ENCODE data around the gene RBL2.

Gene RBL2

GRCh38 chr16:53476867-53477266 lies 42.6 kb downstream of the RBL2 start:
- no peak overlapping the region for H3K4me3 ChIP-seq (ENCODE audit: low read depth, low read length)
- no peak for DNase-seq (ENCODE audit: low read depth)
- TF ChIP-seq CTCF (IDR thresholded peaks at IDR 0.05; ENCODE audit: low read depth, low read length, missing control alignments) = no peak

GRCh38 chr16:53478965-53479364 lies 44.7 kb downstream of the RBL2 start:
- DNase-seq (ENCODE audit: low read depth) = no peak

GRCh38 chr16:53480394-53480793 lies 46.1 kb downstream of the RBL2 start:
- TF ChIP-seq CTCF (IDR thresholded peaks at IDR 0.05; ENCODE audit: low read depth, low read length, missing control alignments) = no peak
- DNase-seq (ENCODE audit: low read depth) = no peak
- H3K4me3 ChIP-seq (ENCODE audit: low read depth, low read length) = no peak overlapping the region

More at GRCh38 chr16:53478965-53479364, 44.7 kb downstream of the RBL2 start:
- no peak overlapping the region for H3K4me3 ChIP-seq (ENCODE audit: low read depth, low read length)
- no peak for TF ChIP-seq CTCF (IDR thresholded peaks at IDR 0.05; ENCODE audit: low read depth, low read length, missing control alignments)

GRCh38 chr16:53482123-53482522 lies 47.9 kb downstream of the RBL2 start:
- no peak for TF ChIP-seq CTCF (IDR thresholded peaks at IDR 0.05; ENCODE audit: low read depth, low read length, missing control alignments)
- no peak for DNase-seq (ENCODE audit: low read depth)
- no peak overlapping the region for H3K4me3 ChIP-seq (ENCODE audit: low read depth, low read length)

- no peak overlapping the region for H3K4me3 ChIP-seq (ENCODE audit: low read depth, low read length)
- no peak for DNase-seq (ENCODE audit: low read depth)
- no peak for TF ChIP-seq CTCF (IDR thresholded peaks at IDR 0.05; ENCODE audit: low read depth, low read length, missing control alignments)
Measured at GRCh38 chr16:53484542-53484941, 50.3 kb downstream of the RBL2 start.

GRCh38 chr16:53486230-53486629 lies 52.0 kb downstream of the RBL2 start:
- no peak for TF ChIP-seq CTCF (IDR thresholded peaks at IDR 0.05; ENCODE audit: low read depth, low read length, missing control alignments)
- DNase-seq (ENCODE audit: low read depth) = no peak
- no peak overlapping the region for H3K4me3 ChIP-seq (ENCODE audit: low read depth, low read length)

GRCh38 chr16:53489755-53490154 lies 55.5 kb downstream of the RBL2 start:
- no peak for TF ChIP-seq CTCF (IDR thresholded peaks at IDR 0.05; ENCODE audit: low read depth, low read length, missing control alignments)
- no peak for DNase-seq (ENCODE audit: low read depth)
- no peak overlapping the region for H3K4me3 ChIP-seq (ENCODE audit: low read depth, low read length)

All from GM12864 (cell line).